Ishikawa (cell line): Measurements from ENCODE around the gene VEGFC.

Experiments used
- USF1 ChIP-seq: IDR thresholded peaks from 2 replicates; pipeline ENCODE4 v1.6.1; 2012
- TF ChIP-seq, protein P1 (sequence below): IDR thresholded peaks from 2 replicates; pipeline ENCODE4 v1.6.1; 2012

- TF ChIP-seq, protein P1, sequence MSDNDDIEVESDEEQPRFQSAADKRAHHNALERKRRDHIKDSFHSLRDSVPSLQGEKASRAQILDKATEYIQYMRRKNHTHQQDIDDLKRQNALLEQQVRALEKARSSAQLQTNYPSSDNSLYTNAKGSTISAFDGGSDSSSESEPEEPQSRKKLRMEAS = no peak
- no peak for TF ChIP-seq USF1
These were observed 40.9 kb upstream of the VEGFC start for GRCh38 chr4:176833400-176834175.
